Measurements from ENCODE around the gene DRGX.

The DRGX gene

GRCh38 chr10:49395741-49396665 is at the start of gene DRGX:
Gene DRGX, minus strand, starts transcription at chr10:49396089. Its CDS starts 649 bp downstream, at chr10:49395440.
- no peak for DNase-seq (ENCODE audit: low read depth)

DNA sequence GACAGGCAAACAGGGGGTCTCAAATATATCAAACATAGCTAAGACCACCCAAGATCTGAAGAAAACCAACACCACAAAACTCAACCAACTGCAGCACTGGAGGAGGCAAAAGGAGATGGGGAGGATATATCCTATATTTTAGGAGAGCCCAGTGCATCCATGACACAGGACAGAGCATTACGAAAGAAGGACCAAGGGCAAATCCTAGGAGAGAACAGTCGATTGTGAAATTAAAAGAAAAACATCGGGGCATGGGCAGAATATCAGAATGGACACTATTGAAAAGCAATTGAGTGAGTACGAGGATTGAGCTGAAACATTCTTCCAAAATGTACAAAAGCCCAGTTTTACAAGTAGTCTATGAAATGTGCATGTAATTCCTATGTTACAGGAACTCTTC is 48.5 kb upstream of the DRGX start:
- no peak for DNase-seq (ENCODE audit: low read depth)

- DNase-seq (ENCODE audit: low read depth), result no peak
These were observed 47.0 kb upstream of the DRGX start for GRCh38 chr10:49442863-49443262.

GRCh38 chr10:49441488-49442476 is 45.9 kb upstream of the DRGX start:
- no peak for DNase-seq (ENCODE audit: low read depth)

DNA sequence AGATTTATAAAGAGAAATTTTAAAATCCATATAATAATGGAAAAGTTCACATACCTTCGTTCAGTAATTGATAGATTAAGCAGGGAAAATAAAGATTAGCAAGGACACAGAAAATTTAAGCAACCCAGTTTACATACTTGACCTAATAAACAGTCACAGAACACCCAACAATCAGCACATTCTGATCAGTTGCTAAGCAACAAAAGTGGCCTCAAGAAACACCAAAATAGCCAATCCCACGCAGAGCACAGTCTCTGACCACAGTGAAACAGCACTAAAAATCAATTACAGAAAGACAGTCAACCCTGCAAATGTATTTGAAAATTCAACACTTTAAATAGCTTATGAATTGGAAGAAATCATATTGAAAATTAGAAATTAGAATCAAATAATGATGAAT is 39.3 kb upstream of the DRGX start:
- no peak for DNase-seq (ENCODE audit: low read depth)

GRCh38 chr10:49433069-49433468 is 37.2 kb upstream of the DRGX start:
- DNase-seq (ENCODE audit: low read depth), result no peak

GRCh38 chr10:49431426-49431825 is 35.5 kb upstream of the DRGX start:
- DNase-seq (ENCODE audit: low read depth), result no peak

DNA sequence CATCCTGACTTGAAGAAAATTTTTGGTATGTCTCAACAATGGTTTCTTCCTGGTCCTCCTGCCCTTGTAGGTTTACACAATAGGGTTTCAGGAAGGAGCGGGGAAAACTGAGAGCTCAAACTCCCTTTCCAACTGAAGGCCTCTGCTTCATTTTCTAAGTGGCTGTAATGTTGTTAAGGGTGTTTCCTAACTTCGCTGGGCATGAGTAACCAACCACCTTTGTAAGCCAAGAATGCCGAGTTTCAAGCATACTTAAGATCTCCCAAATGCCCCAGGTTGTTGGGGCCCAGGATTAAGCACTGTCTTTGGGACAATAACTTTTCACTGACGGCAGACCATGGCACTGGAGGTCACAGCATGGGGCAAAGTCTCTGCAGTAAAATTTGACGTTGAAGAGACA is 33.6 kb upstream of the DRGX start:
- no peak for DNase-seq (ENCODE audit: low read depth)

DNA sequence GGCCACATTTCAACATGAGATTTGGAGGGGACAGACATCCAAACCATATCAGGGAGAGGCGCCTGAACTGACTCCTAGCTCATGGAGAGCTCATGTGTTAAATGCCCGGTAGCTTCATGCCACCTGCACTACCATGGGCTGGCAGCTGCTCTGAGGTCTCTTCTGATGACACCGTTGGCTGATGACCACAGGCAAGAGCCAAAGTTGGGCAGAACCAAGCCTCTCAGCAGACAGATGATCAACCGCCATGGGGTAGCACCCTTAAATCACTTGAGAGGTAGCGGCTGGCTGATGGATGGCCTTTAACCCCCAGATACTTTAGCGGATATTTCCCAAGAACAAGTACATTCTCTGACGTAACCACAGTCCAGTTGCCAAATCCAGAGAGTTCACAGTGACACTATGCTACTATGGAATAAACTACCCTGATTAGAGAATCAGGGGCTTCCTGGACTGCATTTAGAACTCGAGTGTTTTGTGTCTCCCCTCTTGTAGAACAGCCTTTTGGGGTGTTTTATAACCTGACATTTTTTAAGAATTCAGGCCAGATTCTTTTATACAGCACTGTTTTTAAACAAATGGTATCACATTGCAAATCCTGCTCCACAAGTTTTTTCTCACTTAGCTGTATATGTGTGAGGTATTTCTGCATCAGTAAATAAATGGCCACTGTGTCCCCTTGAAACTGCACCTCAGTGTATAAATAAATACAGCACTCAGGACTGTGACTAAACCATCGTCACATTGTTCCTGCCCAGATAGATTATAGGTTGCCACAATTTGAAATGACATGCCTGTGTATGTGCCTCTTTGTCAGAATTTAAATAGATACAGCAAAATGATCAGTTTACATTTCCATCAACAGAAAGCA is 30.8 kb upstream of the DRGX start:
- no peak for DNase-seq (ENCODE audit: low read depth)

GRCh38 chr10:49419005-49419404 is 23.1 kb upstream of the DRGX start:
- DNase-seq (ENCODE audit: low read depth), result no peak

DNA sequence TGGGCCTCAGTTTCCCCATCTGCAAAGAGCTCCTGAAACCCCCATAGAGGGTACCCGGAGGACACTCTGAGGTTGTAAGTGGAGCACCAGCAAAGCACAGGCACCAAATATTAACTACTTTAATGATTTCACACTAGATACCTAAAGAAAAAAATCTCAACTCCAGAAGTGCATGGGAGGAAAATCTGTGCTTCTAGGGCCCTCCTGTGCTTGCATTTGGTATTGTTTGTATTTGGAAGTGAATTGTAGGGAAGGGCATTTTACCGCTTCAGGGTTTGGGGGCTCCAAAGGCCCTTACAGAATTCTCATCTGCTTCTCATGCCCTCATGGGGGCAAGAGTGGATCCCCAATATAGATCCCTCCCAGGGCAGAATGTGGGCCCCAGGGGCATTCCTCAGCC is 22.4 kb upstream of the DRGX start:
- DNase-seq (ENCODE audit: low read depth), result no peak

DNA sequence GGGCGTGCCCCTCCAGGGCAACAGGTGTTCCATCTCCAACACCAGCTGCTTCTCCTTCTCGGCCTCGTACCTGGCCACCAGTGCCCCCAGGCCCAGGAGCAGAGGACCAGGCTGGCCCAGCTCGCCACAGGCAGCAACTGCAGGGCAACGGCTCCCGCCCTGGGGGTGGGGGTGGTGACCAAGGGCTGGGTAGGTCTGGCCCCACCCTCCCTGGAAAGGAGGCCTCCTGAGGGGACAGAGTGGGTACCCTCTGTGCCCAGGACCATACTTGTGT is 22.1 kb upstream of the DRGX start:
- no peak for DNase-seq (ENCODE audit: low read depth)

DNA sequence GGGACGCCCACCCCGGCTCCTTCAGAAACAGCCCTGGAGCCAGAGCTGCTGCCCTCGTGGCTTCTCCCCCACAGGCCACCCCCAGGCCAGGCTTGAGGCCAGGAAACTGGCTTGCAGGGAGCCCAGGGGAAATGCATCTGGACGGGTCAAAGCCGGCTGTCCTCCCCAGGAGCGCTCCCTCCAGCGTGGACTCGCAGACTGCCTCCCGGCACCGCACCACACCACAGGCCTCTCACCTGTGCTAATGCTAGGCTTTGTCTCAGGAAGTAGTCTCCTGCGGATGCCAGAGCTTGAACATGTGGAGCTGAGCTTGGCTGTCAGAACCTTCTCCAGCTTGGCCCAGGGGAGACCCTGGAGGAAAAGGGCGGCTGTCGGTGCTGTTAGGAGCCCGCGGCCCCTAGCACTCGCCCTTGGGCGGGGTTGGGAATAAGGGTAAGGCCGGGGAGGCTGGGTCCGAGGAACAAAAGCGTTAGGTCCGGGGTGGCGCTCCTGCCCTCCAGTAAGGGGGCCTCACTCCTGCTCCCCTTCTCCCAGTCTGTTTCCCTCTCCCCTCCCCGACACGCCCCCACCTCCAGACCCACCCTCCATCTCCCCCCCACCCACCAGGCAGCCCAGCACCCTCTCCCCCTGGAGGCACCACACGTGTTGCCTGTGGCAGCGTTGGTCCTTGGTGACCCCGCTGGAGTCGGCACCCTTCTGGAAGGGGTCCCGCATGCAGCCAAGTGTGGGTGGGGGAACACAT is 21.6 kb upstream of the DRGX start:
- DNase-seq (ENCODE audit: low read depth), result no peak

- no peak for DNase-seq (ENCODE audit: low read depth)
These were observed 20.0 kb upstream of the DRGX start for GRCh38 chr10:49415846-49416245.

DNA sequence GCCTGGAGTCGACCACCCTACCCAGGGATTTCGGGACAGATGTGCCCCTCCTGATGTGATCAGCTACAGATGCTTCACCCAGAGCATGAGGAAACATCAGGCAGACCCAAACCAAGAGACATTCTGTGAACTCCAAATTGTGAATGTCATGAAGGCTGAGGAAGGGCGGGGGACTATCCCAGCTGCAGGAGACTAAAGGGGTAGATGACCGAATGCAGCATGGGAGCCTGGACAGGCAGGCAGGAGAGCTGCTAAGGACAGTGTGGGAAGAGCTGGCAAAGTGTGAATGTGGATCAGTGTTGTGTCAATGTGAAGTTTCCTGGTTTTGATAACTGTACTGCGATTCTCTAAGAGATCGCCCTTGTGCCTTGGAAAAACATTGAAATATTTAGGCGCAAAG is 19.2 kb upstream of the DRGX start:
- no peak for DNase-seq (ENCODE audit: low read depth)

GRCh38 chr10:49414496-49414895 is 18.6 kb upstream of the DRGX start:
- DNase-seq (ENCODE audit: low read depth), result no peak

DNA sequence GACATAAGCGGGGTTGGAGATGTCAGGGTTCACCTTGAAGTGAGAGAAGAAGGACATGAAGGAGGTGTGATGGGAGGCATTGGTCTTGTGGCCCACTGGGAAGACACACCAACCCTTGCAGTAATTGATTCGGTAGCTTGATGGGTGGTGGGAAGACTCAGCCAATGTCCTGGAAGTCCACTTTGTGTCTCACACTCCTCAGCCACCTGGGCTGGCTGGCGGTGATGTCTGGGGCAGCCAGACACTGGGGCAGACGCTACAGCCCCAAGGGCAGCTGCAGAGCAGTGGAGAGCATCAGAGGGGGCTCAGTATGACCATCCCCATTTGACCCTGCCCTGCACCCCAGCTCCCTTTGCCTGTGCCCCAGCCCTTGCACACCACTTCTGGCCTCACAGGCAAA is 16.7 kb upstream of the DRGX start:
- DNase-seq (ENCODE audit: low read depth), result no peak

GRCh38 chr10:49410365-49411074 is 14.6 kb upstream of the DRGX start:
- no peak for DNase-seq (ENCODE audit: low read depth)

DNA sequence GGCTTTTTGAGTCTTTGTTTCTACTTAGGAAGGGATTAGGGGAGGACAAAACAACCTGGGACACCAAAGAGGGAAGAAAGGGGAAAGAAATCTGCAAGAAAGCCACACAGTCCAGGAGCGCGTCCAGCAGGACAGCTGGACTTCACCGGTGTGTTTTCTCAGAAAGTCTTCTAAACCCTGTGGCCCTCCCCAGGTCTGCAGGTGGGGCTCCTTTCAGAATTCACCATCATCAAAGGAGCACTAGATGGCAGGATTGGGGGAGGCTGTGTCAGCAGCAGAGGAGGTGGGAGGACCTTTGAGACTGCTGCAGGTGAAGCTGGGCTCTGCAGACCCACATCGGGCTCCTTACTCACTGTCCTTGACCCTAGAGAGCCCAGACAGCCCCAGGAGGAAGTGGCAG is 13.9 kb upstream of the DRGX start:
- no peak for DNase-seq (ENCODE audit: low read depth)

- no peak for DNase-seq (ENCODE audit: low read depth)
These were observed 12.8 kb upstream of the DRGX start for GRCh38 chr10:49408519-49409306.
